SK-MEL-5 (cell line): ENCODE data around the gene TMEM132D. TPM values are rescaled to one million over a fixed set of nuclear protein-coding genes. Genes with fewer than 3 reads are reported as not detected.
A peak's percentile ranks its signal among the peaks of the same experiment; 100 is the strongest.

ENCODE experiments used
- DNase-seq: peaks from one replicate; pipeline ENCODE4 v3.0.0-alpha.2; 2016; ENCODE audit warnings: low read depth, low spot score
- in situ Hi-C: cut with HindIII; loops from 2 replicates; pipeline ENCODE4 v1.10.0; 2016; ENCODE audit warnings: low sequenced_read_pairs, high pct_unique_total_duplicates, low pct_unique_long_range_greater_than_20kb
- total RNA-seq: library from RNA; depleted of rRNA; stranded (reverse); fragments of >200 nt; shearing (Covaris generic); gene quantifications from 2 replicates; pipeline ENCODE4 v1.2.3, GENCODE V29; 2014

TMEM132D gene
- total RNA-seq, 1 experiment from 2014 or later: 0.03 TPM

DNA sequence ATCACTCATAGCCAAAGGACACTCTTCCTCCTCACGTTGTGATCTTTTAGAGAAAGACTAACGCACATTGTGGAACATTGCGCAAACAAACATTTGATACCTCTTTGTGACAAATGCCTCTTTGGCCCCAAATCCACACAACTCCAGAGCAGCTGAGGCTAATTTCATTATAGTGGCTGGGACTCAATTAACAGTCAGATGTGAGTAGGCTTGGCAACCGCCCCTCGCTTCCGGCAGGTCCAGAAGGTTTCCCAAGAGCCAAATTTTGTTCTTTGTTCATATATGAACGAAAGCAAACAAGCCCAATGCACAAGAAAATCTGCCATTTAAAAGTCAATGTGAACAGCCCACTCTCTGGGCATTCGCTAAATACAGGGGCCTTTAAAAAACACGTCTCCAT is 776.6 kb downstream of the TMEM132D start:
- in situ Hi-C loops: no loop called here
- no peak for DNase-seq

DNA sequence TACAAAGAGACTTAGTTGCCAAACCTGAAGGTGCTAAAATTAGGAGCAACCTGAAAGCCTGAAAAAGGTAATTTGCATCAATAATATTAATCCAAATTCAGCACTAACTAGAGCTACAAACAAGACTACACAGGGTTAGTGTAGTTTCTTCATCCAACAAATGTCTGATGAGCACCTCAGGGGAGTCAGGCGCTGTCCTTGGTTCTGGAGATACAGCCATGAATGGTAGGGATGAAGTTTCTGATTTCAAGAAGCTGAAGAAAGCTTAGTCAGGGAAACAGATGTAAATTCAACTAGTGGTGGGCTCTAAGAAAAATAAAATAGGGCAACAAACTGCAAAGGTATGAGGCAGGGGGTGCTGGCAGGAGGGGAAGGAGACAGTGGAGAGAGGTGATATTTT is 784.3 kb downstream of the TMEM132D start:
- no peak for DNase-seq
- in situ Hi-C loops: no loop called here

DNA sequence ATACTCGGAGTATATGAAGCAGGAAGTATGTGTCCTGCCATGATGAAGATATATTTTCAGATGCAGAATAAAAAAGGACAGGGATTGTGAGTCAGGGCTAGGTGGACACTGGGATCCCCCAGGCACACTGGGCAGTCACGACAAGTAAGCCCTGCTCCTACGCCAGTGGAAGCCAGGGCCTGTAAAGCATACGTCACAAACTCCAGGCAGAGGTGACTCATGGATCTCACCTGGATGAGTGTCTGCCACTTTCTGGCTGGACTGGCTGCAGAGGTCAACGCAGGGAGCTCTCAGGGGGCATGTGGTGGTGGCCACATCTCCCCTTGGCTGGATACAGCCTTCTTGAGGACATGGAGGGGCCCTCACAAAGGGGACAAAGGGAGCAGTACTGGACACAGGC is 788.3 kb downstream of the TMEM132D start:
- in situ Hi-C loops: no loop called here
- DNase-seq: no peak

DNA sequence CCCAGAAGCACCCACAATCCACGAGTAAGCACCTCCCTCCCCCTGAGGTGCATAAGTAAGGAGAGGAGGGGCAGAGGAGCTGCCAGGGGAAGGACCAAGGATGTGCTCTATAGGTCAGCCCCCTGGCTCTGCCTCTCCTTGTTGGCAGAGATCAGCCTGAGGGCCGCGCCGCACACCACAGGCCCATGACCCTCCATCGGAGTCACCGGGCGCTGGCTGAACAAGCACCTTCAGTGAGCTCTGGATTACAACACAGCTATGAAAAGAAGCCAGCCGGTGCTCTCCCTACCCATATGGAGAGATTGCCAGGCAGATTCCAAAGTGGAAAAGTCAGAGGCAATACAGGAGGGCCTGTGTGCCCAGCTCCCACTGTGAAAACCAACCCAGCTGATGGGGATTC is 793.2 kb downstream of the TMEM132D start:
- in situ Hi-C loops: no loop called here
- DNase-seq: no peak

DNA sequence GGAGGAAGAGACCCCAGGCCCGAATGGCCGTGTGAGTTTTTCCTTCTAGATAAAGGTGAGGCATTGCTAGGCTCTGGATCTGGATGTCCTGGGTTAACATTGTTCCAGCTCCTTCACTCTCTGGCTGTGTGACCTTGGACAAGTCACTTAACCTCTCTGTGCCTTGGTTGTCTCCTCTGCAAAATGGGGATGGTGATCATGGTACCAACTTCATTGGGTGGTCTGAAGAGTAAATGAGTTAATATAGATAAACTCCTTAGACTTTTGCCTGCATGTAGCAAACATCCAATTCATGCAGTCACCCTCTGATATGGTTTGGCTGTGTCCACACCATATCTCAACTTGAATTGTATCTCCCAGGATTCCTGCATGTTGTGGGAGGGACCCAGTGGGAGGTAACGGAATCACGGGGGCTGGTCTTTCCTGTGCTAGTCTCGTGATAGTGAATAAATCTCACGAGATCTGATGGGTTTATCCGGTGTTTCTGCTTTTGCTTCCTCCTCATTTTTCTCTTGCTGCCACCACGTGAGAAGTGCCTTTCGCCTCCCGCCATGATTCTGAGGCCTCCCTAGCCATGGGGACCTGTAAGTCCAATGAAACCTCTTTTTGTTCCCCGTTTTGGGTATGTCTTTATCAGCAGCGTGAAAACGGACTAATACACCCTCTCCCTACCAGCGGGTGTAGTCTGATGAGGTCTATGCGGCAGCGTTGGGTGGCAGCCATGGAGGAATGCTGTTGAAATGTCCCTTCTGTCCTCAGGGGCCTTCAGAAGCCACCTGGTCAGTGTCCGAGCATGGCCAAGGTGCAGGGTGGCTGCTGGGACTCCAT is 794.4 kb downstream of the TMEM132D start:
- in situ Hi-C loops: no loop called here

DNA sequence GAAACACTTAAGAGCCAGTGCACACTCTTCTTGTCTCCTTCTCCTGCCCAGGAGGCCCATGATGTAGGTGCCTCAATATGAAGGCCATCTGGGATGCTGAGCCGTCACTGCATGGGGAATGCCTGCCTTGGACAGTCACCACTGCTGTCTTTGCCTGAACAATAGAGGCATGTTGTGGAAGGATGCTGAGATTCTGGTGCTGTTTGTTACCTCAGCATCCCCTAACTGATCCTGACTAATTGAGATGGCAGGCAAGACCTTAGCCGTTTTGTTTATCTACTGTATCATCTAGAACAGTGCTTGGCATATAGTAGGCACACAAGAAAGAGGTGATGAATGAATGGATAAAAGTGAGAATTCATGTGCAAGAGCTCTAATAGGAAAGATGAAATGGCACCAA is 797.1 kb downstream of the TMEM132D start:
- DNase-seq: no peak
- in situ Hi-C loops: no loop called here

More for the DNA sequence above, 794.4 kb downstream of the TMEM132D start:
- peak; percentile 43 for DNase-seq

DNA sequence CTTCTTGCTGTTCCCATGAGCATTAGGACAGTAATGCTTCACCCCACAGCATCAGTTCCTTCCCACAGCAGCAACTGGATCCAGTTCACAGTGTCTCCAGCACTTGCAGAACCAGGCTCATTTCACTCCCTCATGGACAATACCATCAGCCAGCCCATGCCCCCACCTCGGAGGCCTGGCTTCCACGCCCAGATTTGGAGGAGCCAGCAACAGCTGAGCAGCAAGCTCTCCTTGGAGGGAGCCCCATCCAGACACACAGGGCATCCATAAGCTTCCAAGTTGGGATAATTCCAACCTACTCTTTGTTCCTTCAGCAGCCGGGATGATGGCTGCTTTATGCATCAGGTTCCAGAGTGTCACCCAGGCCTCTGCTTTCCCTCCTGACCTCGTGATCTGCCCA is 800.6 kb downstream of the TMEM132D start:
- in situ Hi-C loops: no loop called here
- no peak for DNase-seq

DNA sequence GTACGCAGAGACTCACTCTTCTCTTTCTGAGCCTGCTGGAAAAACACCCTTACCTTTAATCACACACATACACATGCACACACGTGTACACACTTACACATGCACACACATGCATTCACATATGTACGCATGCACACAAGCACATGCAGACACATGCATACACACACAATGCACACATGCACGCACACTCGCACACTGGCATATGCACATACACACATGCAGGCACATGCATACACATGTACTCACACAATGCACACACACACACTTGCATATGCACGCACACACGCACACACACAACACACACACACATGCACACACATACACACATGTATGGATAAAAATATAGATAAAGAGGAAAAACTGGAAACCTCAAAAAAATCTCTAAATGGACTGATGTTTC is 801.6 kb downstream of the TMEM132D start:
- in situ Hi-C loops: no loop called here
- DNase-seq: no peak

DNA sequence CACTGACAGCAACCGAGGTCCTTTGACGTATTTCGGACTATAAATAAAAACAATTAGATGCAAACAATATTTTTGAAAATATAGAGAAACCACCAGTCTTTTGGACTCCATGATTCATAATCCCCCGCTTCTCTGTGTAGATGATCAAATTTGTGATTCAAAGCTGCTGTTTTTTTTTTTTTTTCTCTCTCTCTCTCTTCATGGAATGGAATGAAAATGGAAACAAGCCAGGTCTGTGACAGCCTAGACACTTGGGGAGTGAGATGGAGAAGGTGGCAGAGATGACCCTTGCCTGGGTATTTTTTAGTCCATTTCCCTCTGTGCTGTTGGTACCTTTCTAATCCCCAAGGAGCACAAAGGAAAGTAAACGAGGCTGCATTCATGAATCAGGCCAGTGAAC is 802.0 kb downstream of the TMEM132D start:
- DNase-seq: no peak
- in situ Hi-C loops: no loop called here

DNA sequence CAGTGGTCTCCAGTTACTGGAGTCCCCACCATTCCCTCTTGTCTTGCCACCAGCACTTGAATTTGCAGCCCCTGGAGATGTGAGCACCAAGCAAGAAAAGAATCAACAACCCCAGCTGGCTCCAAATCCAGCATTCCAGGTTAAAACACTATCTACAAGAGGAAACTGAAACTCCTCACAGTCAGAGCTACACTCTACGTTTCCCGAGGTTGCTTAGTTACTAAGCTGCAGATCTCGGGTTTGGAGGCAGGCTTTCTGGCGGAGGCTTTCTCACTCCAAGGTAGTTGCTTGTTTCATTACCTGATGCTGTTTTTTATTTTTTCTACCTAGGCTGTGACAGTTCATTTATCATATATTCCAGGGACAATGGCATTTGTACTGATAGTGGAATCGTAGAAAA is 802.4 kb downstream of the TMEM132D start:
- DNase-seq: no peak
- in situ Hi-C loops: no loop called here

DNA sequence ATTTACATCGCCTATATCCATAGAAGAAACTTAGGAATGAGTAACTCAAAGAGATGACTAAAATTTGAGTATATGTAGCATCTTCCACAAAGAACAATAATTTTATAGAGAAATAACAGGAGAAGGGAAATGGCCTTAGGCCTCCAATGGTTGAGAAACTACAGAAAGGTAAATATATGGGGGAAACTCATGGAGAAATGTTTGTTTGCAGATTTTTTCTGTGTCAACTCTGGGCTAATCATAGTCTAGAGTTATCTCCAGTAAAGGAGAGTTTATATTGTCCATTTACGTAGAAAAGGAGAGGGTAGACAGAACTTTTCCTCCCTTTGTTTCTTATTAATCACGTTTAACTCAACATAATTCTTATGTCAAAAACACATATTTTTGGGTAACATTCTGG is 806.4 kb downstream of the TMEM132D start:
- in situ Hi-C loops: no loop called here
- no peak for DNase-seq

DNA sequence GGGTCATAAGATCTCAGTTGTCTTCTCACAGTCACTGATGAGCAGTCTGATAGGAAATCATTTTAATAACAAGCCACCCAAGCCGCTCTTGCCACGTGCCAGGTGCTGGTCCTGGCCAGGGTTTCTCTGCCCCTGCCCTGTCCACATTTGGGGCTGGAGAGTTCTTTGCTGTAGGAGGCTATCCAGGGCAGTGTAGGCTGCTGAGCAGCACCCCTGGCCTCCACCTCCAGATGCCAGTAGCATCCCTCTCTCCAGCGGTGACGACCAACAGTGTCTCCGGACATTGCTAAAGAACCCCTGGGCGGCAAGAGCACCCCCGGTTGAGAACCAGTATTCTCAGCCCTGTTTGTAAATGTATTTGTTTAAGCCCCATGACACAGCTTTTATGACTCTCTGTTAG is 806.9 kb downstream of the TMEM132D start:
- in situ Hi-C loops: no loop called here
- no peak for DNase-seq

DNA sequence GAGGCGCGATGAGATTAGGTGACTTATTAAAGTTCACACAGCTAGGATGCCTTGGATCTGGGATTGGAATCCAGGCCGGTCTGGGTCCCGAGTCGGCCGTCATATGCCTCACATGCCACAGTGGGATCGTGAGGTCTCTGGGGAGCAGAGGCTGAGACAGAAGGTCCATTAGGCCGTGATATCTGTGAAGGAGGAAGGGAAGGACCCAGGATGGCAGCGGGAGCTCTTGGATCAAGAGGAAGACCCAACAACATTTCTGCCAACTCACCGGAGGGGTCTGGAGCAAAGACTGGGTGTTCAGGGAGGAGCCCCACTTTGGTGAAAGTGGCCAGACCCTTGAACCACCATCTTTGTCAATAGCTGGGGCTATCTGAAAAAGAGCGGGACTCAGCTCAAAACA is 807.6 kb downstream of the TMEM132D start:
- in situ Hi-C loops: no loop called here
- DNase-seq: no peak

DNA sequence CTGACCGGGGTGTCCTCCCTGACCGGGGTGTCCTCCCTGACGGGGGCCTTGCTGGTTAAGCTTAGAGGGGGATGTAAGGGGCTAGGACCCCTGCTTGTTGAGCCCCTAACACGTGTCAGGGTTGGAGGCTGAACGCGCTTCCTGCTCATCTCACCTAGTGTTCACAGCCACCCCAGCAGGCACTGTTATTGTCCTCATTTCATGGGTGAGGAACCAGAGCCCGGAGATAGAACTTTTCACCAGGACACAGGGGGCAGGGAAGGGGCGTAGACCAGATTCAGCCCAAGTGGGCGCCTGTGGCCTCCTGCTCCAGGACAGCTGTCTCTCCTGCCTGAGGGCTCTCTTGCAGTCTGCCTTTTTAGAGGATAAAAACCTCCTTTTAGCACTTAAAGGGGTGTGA is 814.2 kb downstream of the TMEM132D start:
- in situ Hi-C loops: no loop called here
- no peak for DNase-seq

DNA sequence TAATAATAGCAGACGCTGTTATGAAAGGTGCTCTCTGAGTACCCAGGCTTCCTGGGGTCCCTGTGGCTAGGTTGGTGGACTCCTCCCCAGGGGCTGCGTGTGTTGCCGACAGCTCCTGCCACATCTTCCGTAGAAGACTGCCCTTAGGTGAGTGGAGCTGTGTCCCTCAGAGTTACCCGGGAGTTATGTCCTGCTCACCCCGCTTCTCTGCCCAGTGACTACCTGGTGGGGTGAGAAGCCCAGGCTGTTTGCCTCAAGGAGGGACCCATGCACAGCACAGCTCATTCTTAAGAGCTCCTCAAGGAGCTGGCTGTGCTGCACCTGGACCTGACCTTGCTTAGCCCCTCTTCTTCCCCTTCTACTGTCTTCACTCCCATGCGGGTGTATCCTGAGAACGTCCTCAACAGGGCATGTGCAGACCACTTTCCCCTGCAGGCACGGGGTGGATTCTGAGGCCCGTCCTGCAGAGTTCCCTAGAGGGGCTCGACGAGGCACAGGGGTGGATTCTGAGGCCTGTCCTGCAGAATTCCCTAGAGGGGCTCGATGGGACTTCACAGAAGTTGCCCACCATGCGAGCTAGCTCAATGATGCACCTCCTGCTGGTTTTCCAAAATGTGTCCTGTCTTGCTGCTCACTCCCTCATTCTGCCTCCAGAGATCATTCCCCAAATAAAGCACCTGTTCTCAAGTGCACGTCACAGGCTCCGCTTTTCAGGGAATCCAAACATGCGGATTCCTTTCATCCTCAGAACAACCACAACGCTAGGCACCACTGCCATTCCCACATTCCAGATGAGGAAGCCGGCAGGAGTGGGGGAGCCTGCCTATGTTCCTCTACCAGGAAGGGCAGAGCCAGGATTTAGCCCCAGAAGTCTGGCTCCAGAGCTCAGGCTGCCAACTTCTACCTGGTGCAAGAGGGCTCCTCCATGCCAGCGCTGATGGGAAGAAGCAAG is 818.7 kb downstream of the TMEM132D start:
- DNase-seq: no peak
- in situ Hi-C loops: no loop called here

DNA sequence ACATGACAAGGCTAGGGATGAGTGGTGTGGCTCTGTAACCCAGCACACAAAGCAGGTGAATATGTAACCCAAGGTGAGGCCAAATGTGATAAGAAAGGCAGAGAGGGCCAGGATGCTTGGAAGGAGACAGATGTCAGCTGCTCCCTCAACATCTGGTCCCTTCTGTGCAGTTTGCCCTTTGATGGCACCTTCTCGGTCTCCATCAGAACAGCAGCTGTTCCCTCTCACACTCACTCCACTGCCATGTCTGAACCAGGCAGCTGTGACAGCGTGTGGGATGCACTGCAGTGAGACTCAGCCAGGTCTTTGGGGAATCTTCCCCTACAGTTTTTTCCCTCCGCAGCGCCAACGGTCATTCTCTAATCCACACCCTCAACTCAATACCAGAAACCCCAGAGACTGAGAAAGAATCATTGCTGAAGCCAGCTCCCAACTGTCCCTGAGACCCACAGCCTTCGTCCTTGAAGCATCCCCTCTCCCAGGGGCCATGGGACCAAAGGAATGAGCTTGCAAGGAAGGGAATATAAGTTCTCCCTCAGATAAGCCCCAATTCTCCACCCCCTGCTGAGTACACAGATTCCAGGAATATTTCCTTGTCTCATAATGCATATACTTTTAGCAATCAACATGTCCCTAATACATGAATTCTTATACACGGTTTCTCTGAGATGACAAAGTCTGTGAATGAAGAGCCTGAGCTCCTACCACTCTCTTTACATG is 820.5 kb downstream of the TMEM132D start:
- DNase-seq: no peak
- in situ Hi-C loops: no loop called here

DNA sequence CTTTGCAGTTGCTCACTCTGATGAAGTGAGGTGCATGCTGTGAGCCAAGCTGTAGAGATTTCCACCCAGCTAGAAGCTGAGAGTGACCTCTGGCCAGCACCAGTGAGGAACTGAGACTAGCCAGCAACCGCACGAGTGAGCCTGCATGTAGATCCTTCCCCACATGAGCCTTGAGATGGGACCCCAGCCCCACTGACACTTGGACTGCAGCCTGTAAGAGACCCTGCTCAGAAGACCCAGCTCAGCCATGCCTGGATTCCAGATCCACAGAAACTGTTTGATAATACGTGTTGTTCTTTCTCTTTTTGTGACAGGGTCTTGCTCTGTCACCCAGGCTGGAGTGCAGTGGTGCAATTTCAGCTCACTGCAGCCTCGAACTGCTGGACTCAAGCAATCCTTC is 821.4 kb downstream of the TMEM132D start:
- in situ Hi-C loops: no loop called here
- no peak for DNase-seq

DNA sequence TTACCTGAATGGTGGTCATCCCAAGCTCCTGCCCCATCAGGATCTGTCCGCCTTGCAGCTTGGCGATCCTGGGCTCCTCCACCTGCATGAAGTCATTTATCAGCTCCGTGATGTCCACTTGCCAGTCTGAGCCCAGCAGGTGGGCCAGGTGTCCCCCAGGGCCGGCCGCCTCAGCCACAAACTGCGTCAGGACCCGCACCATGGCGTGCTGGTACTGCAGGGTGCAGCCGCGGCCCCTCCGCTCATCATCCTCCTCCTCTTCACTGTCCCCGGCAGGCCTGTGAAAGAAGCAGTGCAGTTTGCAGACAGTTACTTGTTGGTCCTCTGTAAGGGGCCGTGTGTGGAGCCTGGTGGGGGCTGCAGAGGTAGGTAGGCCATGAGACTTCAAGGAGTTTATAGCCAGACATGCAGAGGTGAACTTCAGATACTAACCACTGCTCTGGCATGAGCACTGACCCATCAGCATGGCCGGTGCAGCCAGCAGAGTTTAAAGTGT is 822.0 kb downstream of the TMEM132D start:
- in situ Hi-C loops: no loop called here

More for the DNA sequence above, 822.0 kb downstream of the TMEM132D start:
- no peak for DNase-seq
